ENCODE measurements around the gene BLNK.

Gene BLNK

GRCh38 chr10:96188421-96188820 lies 82.9 kb downstream of the BLNK start:
- H3K9me3 ChIP-seq (ENCODE audit: insufficient read depth, low read length), result no peaks in the 10 kb centered on the region; the same call in 1 of the 2 replicates
- no peak for TF ChIP-seq SUZ12 (IDR thresholded peaks at IDR 0.05; ENCODE audit: extremely low read depth, insufficient read depth, insufficient read length)

GRCh38 chr10:96176985-96177384 lies 94.4 kb downstream of the BLNK start:
- TF ChIP-seq SUZ12 (IDR thresholded peaks at IDR 0.05; ENCODE audit: extremely low read depth, insufficient read depth, insufficient read length) (no peak), YY1 (IDR thresholded peaks at IDR 0.05; ENCODE audit: insufficient read depth, insufficient read length) (no peak), ZNF274 (IDR thresholded peaks at IDR 0.05; ENCODE audit: low read depth, low read length) (no peak)
- Histone ChIP-seq H3K4me3 (ENCODE audit: insufficient read length, low read depth) (no peak overlapping the region), H3K36me3 (ENCODE audit: insufficient read depth, insufficient read length, low read length) (no peaks in the 10 kb centered on the region), H3K4me1 (ENCODE audit: insufficient read depth, insufficient read length) (no peaks in the 10 kb centered on the region), H3K9me3 (ENCODE audit: insufficient read depth, low read length) (no peaks in the 10 kb centered on the region), H3K27me3 (ENCODE audit: insufficient read depth, insufficient read length) (no peaks in the 10 kb centered on the region), H3K9ac (ENCODE audit: insufficient read length, low read depth) (no peak overlapping the region)
- DNase-seq (ENCODE audit: low read depth, low spot score), result no peak

More at GRCh38 chr10:96188421-96188820, 82.9 kb downstream of the BLNK start:
- DNase-seq (ENCODE audit: low read depth, low spot score), result no peak
- H3K27me3 ChIP-seq (ENCODE audit: insufficient read depth, insufficient read length), result no peaks in the 10 kb centered on the region
- no peaks in the 10 kb centered on the region for H3K36me3 ChIP-seq (ENCODE audit: insufficient read depth, insufficient read length, low read length)
- H3K9ac ChIP-seq (ENCODE audit: insufficient read length, low read depth), result no peak overlapping the region
- no peak overlapping the region for H3K4me3 ChIP-seq (ENCODE audit: insufficient read length, low read depth)
- no peaks in the 10 kb centered on the region for H3K4me1 ChIP-seq (ENCODE audit: insufficient read depth, insufficient read length)

- no peaks in the 10 kb centered on the region for H3K36me3 ChIP-seq (ENCODE audit: insufficient read depth, insufficient read length, low read length)
- H3K9me3 ChIP-seq (ENCODE audit: insufficient read depth, low read length), result peaks cover 10% of the 10 kb centered on the region; the same call in 1 of the 2 replicates
- H3K4me3 ChIP-seq (ENCODE audit: insufficient read length, low read depth), result no peak overlapping the region
- no peaks in the 10 kb centered on the region for H3K27me3 ChIP-seq (ENCODE audit: insufficient read depth, insufficient read length)
- DNase-seq (ENCODE audit: low read depth, low spot score), result no peak
- TF ChIP-seq SUZ12 (IDR thresholded peaks at IDR 0.05; ENCODE audit: extremely low read depth, insufficient read depth, insufficient read length), result no peak
- no peak for TF ChIP-seq YY1 (IDR thresholded peaks at IDR 0.05; ENCODE audit: insufficient read depth, insufficient read length)
- no peak for TF ChIP-seq ZNF274 (IDR thresholded peaks at IDR 0.05; ENCODE audit: low read depth, low read length)
- no peaks in the 10 kb centered on the region for H3K4me1 ChIP-seq (ENCODE audit: insufficient read depth, insufficient read length)
- no peak overlapping the region for H3K9ac ChIP-seq (ENCODE audit: insufficient read length, low read depth)
Observed at GRCh38 chr10:96172666-96173065, 98.7 kb downstream of the BLNK start.

- Histone ChIP-seq H3K4me1 (ENCODE audit: insufficient read depth, insufficient read length) (no peaks in the 10 kb centered on the region), H3K9me3 (ENCODE audit: insufficient read depth, low read length) (peaks cover 10% of the 10 kb centered on the region; the same call in 1 of the 2 replicates), H3K4me3 (ENCODE audit: insufficient read length, low read depth) (no peak overlapping the region), H3K9ac (ENCODE audit: insufficient read length, low read depth) (no peak overlapping the region), H3K36me3 (ENCODE audit: insufficient read depth, insufficient read length, low read length) (no peaks in the 10 kb centered on the region), H3K27me3 (ENCODE audit: insufficient read depth, insufficient read length) (no peaks in the 10 kb centered on the region)
- DNase-seq (ENCODE audit: low read depth, low spot score), result no peak
- TF ChIP-seq SUZ12 (IDR thresholded peaks at IDR 0.05; ENCODE audit: extremely low read depth, insufficient read depth, insufficient read length) (no peak), ZNF274 (IDR thresholded peaks at IDR 0.05; ENCODE audit: low read depth, low read length) (no peak), YY1 (IDR thresholded peaks at IDR 0.05; ENCODE audit: insufficient read depth, insufficient read length) (no peak)
Observed at GRCh38 chr10:96170230-96170629, 101.1 kb downstream of the BLNK start.

- DNase-seq (ENCODE audit: low read depth, low spot score), result no peak
- Histone ChIP-seq H3K36me3 (ENCODE audit: insufficient read depth, insufficient read length, low read length) (no peaks in the 10 kb centered on the region), H3K4me3 (ENCODE audit: insufficient read length, low read depth) (no peak overlapping the region), H3K9me3 (ENCODE audit: insufficient read depth, low read length) (peaks cover 10% of the 10 kb centered on the region; the same call in 1 of the 2 replicates), H3K27me3 (ENCODE audit: insufficient read depth, insufficient read length) (no peaks in the 10 kb centered on the region), H3K4me1 (ENCODE audit: insufficient read depth, insufficient read length) (no peaks in the 10 kb centered on the region), H3K9ac (ENCODE audit: insufficient read length, low read depth) (no peak overlapping the region)
- TF ChIP-seq SUZ12 (IDR thresholded peaks at IDR 0.05; ENCODE audit: extremely low read depth, insufficient read depth, insufficient read length) (no peak), YY1 (IDR thresholded peaks at IDR 0.05; ENCODE audit: insufficient read depth, insufficient read length) (no peak), ZNF274 (IDR thresholded peaks at IDR 0.05; ENCODE audit: low read depth, low read length) (no peak)
Observed at GRCh38 chr10:96168546-96168945, 102.8 kb downstream of the BLNK start.

GRCh38 chr10:96165726-96166125 lies 105.6 kb downstream of the BLNK start:
- H3K4me3 ChIP-seq (ENCODE audit: insufficient read length, low read depth), result no peak overlapping the region
- H3K27me3 ChIP-seq (ENCODE audit: insufficient read depth, insufficient read length), result no peaks in the 10 kb centered on the region
- H3K9me3 ChIP-seq (ENCODE audit: insufficient read depth, low read length), result peaks cover 10% of the 10 kb centered on the region; the same call in 1 of the 2 replicates
- TF ChIP-seq ZNF274 (IDR thresholded peaks at IDR 0.05; ENCODE audit: low read depth, low read length), result no peak
- TF ChIP-seq YY1 (IDR thresholded peaks at IDR 0.05; ENCODE audit: insufficient read depth, insufficient read length), result no peak
- TF ChIP-seq SUZ12 (IDR thresholded peaks at IDR 0.05; ENCODE audit: extremely low read depth, insufficient read depth, insufficient read length), result no peak
- no peak for DNase-seq (ENCODE audit: low read depth, low spot score)
- H3K36me3 ChIP-seq (ENCODE audit: insufficient read depth, insufficient read length, low read length), result peaks cover 6% of the 10 kb centered on the region
- H3K4me1 ChIP-seq (ENCODE audit: insufficient read depth, insufficient read length), result no peaks in the 10 kb centered on the region
- H3K9ac ChIP-seq (ENCODE audit: insufficient read length, low read depth), result no peak overlapping the region

- Histone ChIP-seq H3K4me1 (ENCODE audit: insufficient read depth, insufficient read length) (no peaks in the 10 kb centered on the region), H3K4me3 (ENCODE audit: insufficient read length, low read depth) (no peak overlapping the region), H3K9ac (ENCODE audit: insufficient read length, low read depth) (no peak overlapping the region), H3K27me3 (ENCODE audit: insufficient read depth, insufficient read length) (no peaks in the 10 kb centered on the region), H3K36me3 (ENCODE audit: insufficient read depth, insufficient read length, low read length) (peaks cover 61% of the 10 kb centered on the region), H3K9me3 (ENCODE audit: insufficient read depth, low read length) (no peaks in the 10 kb centered on the region)
- TF ChIP-seq SUZ12 (IDR thresholded peaks at IDR 0.05; ENCODE audit: extremely low read depth, insufficient read depth, insufficient read length) (no peak), YY1 (IDR thresholded peaks at IDR 0.05; ENCODE audit: insufficient read depth, insufficient read length) (no peak), ZNF274 (IDR thresholded peaks at IDR 0.05; ENCODE audit: low read depth, low read length) (no peak)
- DNase-seq (ENCODE audit: low read depth, low spot score), result no peak
Observed at GRCh38 chr10:96153070-96153469, 118.3 kb downstream of the BLNK start.

All from NT2/D1 (cell line).